RWPE2 (cell line): ENCODE results near the gene ZFP69.

ENCODE experiments used
- ATAC-seq: fragments of 200-7000 bp; cut with Tn5 transposase; 3 replicates; pipeline ENCODE4 v1.9.1; 2021; ENCODE audit warnings: low read depth
- DNase-seq: peaks from one replicate; pipeline ENCODE4 v3.0.0-alpha.2; 2020; ENCODE audit warnings: low spot score
- H3K27ac ChIP-seq: fragments of 450-650 bp; 2 replicates; pipeline ENCODE4 v1.5.1; 2017; ENCODE audit warnings: mild to moderate bottlenecking; ENCODE audit not compliant: poor library complexity, severe bottlenecking
- H3K27me3 ChIP-seq: fragments of 250-450 bp; sonication (Bioruptor Pico); 2 replicates; pipeline ENCODE4 v1.5.1; 2021; ENCODE audit warnings: mild to moderate bottlenecking, moderate library complexity; ENCODE audit not compliant: insufficient read depth, poor library complexity, severe bottlenecking
- H3K36me3 ChIP-seq: fragments of 250-450 bp; sonication (Bioruptor Pico); 2 replicates; pipeline ENCODE4 v1.5.1; 2020; ENCODE audit warnings: low read depth, mild to moderate bottlenecking, moderate library complexity
- H3K4me1 ChIP-seq: fragments of 250-450 bp; sonication (Bioruptor Pico); 2 replicates; pipeline ENCODE4 v1.5.1; 2021; ENCODE audit warnings: mild to moderate bottlenecking, moderate library complexity; ENCODE audit not compliant: insufficient read depth, poor library complexity, severe bottlenecking
- H3K4me3 ChIP-seq: fragments of 250-450 bp; sonication (Bioruptor Pico); 2 replicates; pipeline ENCODE4 v1.5.1; 2021; ENCODE audit warnings: mild to moderate bottlenecking, moderate library complexity; ENCODE audit not compliant: severe bottlenecking
- H3K9me3 ChIP-seq: fragments of 250-450 bp; sonication (Bioruptor Pico); 2 replicates; pipeline ENCODE4 v1.5.1; 2021; ENCODE audit warnings: mild to moderate bottlenecking, moderate library complexity; ENCODE audit not compliant: severe bottlenecking
- TF ChIP-seq, protein P1 (sequence below): fragments of 450-650 bp; IDR thresholded peaks from one replicate; pipeline ENCODE4 v1.5.1; 2017; ENCODE audit warnings: mild to moderate bottlenecking, moderate library complexity; ENCODE audit not compliant: poor library complexity, severe bottlenecking

ZFP69 gene

DNA sequence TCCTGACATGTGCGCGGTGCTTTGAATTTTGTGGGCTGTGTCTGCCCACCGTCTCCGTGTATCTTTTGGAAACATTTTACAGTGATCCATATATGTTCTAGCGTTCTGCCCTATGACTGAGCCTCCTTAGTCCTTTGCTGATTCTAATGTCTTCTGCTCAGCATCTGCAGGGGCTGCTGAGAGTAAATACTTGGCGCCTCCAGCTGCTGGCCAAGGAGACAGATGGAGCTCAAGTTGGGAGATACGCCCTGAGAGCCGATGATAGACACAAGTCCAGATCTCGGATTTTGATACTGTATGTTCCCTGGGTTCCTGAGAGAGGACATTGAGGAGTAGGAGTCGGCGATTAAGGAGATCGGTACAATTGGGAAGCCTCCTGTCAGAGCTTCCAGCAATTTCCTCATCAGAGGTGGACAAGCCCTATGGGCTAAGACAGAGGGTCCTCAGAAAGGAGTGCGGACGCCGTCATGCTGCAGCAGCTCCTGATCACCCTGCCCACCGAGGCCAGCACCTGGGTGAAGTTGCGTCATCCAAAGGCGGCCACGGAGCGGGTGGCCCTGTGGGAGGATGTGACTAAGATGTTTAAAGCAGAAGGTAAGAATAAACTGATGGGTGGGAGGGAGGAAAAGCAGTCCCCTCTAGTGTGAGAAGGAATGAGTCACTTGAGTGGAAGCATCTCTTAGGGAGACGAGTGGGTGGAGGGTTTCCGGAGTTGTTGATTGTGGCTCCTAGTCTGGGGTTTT, 26.4 kb upstream of the ZFP69 start:
- H3K36me3 ChIP-seq: peaks cover 12% of the 10 kb centered on the region
- DNase-seq (no peak), ATAC-seq (peak; percentile 49)
- H3K27ac ChIP-seq: peak overlapping the region; percentile 75
- H3K4me3 ChIP-seq: peak overlapping the region; percentile 43
- H3K27me3 ChIP-seq: no peaks in the 10 kb centered on the region
- peaks cover 12% of the 10 kb centered on the region for H3K9me3 ChIP-seq
- TF ChIP-seq, protein P1, sequence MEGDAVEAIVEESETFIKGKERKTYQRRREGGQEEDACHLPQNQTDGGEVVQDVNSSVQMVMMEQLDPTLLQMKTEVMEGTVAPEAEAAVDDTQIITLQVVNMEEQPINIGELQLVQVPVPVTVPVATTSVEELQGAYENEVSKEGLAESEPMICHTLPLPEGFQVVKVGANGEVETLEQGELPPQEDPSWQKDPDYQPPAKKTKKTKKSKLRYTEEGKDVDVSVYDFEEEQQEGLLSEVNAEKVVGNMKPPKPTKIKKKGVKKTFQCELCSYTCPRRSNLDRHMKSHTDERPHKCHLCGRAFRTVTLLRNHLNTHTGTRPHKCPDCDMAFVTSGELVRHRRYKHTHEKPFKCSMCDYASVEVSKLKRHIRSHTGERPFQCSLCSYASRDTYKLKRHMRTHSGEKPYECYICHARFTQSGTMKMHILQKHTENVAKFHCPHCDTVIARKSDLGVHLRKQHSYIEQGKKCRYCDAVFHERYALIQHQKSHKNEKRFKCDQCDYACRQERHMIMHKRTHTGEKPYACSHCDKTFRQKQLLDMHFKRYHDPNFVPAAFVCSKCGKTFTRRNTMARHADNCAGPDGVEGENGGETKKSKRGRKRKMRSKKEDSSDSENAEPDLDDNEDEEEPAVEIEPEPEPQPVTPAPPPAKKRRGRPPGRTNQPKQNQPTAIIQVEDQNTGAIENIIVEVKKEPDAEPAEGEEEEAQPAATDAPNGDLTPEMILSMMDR: no peak
- peaks cover 3% of the 10 kb centered on the region for H3K4me1 ChIP-seq

DNA sequence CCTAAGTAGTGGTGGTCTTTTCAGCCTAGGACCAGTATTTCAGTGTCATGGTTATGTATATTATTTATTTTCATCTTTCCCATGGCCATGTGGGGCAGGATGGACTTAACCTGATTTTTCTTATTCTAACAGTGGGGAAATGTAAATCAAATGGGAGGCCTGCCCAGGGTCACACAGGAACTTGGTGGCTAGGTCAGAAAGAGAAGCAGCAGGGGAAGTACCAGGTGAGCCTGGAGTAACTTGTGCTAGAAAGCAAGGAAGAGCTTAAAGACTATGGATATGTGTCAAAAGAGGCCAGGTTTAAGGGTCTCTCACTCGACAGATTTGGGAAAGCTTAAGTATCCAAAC, 25.9 kb upstream of the ZFP69 start:
- H3K4me3 ChIP-seq: peak overlapping the region; percentile 43
- H3K27me3 ChIP-seq: no peaks in the 10 kb centered on the region
- ATAC-seq: no peak
- peaks cover 12% of the 10 kb centered on the region for H3K9me3 ChIP-seq
- peaks cover 12% of the 10 kb centered on the region for H3K36me3 ChIP-seq
- TF ChIP-seq, protein P1: no peak
- peaks cover 3% of the 10 kb centered on the region for H3K4me1 ChIP-seq
- H3K27ac ChIP-seq: peak overlapping the region; percentile 75
- DNase-seq: no peak

DNA sequence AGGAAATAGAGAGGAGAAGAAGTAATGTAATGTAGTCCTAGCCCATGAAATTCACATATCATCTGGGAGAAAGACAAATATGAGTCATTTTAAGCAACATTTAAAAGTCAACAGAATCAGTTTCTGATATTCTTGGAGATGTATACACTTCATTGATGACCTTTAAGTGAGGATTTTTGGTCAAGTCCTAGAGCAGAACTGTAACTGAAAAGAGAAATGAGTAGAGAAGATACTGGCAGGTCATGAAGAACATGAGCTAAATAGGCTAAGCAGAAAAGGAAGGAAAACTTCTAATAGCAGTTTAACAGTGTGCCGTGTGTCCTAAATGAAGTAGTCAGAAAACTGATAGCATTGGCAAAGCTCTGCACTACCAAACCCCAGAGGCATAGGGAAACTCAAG, 22.2 kb upstream of the ZFP69 start:
- ATAC-seq (no peak), DNase-seq (no peak)
- peaks cover 33% of the 10 kb centered on the region for H3K36me3 ChIP-seq
- no peaks in the 10 kb centered on the region for H3K27me3 ChIP-seq
- H3K4me1 ChIP-seq: peaks cover 3% of the 10 kb centered on the region
- peaks cover 18% of the 10 kb centered on the region for H3K9me3 ChIP-seq
- TF ChIP-seq, protein P1: no peak
- H3K4me3 ChIP-seq: no peak overlapping the region
- H3K27ac ChIP-seq: no peak overlapping the region

DNA sequence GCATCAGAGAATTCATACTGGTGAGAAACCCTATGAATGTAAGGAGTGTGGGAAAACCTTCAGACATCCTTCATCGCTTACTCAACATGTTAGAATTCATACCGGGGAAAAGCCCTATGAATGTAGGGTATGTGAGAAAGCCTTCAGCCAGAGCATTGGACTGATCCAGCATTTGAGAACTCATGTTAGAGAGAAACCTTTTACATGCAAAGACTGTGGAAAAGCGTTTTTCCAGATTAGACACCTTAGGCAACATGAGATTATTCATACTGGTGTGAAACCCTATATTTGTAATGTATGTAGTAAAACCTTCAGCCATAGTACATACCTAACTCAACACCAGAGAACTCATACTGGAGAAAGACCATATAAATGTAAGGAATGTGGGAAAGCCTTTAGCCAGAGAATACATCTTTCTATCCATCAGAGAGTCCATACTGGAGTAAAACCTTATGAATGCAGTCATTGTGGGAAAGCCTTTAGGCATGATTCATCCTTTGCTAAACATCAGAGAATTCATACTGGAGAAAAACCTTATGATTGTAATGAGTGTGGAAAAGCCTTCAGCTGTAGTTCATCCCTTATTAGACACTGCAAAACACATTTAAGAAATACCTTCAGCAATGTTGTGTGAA, 14.0 kb upstream of the ZFP69 start:
- peaks cover 32% of the 10 kb centered on the region for H3K36me3 ChIP-seq
- peaks cover 60% of the 10 kb centered on the region for H3K9me3 ChIP-seq
- TF ChIP-seq, protein P1: no peak
- no peak overlapping the region for H3K4me3 ChIP-seq
- H3K4me1 ChIP-seq: no peaks in the 10 kb centered on the region
- DNase-seq (no peak), ATAC-seq (no peak)
- no peak overlapping the region for H3K27ac ChIP-seq
- no peaks in the 10 kb centered on the region for H3K27me3 ChIP-seq

DNA sequence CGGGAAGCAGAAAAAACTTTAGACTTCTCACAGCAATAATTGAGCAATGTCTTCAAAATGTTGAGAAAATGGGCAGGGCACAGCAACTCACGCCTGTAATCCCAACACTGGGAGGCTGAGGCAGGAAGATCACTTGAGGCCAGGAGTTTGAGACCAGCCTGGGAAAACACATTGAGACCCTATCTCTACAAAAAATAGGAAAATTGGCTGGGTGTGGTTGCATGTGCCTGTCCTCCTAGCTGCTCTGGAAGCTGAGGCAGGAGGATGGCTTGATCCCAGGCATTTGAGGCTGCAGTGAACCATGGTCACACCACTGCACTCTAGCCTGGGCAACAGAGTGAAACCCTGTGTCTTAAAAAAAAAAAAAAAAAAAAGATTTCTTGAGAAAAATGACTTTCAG, 7.8 kb upstream of the ZFP69 start:
- no peak for DNase-seq
- no peak overlapping the region for H3K4me3 ChIP-seq
- no peaks in the 10 kb centered on the region for H3K36me3 ChIP-seq
- ATAC-seq: no peak
- no peak overlapping the region for H3K27ac ChIP-seq
- H3K4me1 ChIP-seq: no peaks in the 10 kb centered on the region
- TF ChIP-seq, protein P1: no peak
- peaks cover 44% of the 10 kb centered on the region for H3K9me3 ChIP-seq
- H3K27me3 ChIP-seq: no peaks in the 10 kb centered on the region
